Dermis blood vessel endothelial cell (primary cell): Measurements from ENCODE around the gene LPCAT4. TPM values are rescaled to one million over a fixed set of nuclear protein-coding genes. Genes with fewer than 3 reads are reported as not detected.
"Not testable (repeated sequence)": the region's sequence is repeated elsewhere in the genome, so short reads cannot be mapped to it uniquely, and the experiment has no call there.

Experiments used
- DNase-seq: peaks from one replicate; pipeline ENCODE4 v3.0.0; 2010
- total RNA-seq: library from RNA; depleted of rRNA; stranded (reverse); fragments of >200 nt; gene quantifications from 2 replicates; pipeline ENCODE4 v1.2.3, GENCODE V29; 2014

Gene LPCAT4
- total RNA-seq, 1 donor from 2014 or later, result 9.5 TPM

GRCh38 chr15:34362047-34362773, 4.8 kb downstream of the LPCAT4 start:
- no peak for DNase-seq

- no peak for DNase-seq
Measured at GRCh38 chr15:34361278-34361677, 5.7 kb downstream of the LPCAT4 start.

- no peak for DNase-seq
Measured at GRCh38 chr15:34360298-34360697, 6.7 kb downstream of the LPCAT4 start.

GRCh38 chr15:34359416-34359815, 7.6 kb downstream of the LPCAT4 start:
- DNase-seq, result no peak

GRCh38 chr15:34358948-34359347, 8.0 kb downstream of the LPCAT4 start:
- DNase-seq, result no peak

- DNase-seq, result peak; percentile 21
Measured at GRCh38 chr15:34358367-34358766, 8.6 kb downstream of the LPCAT4 start.

- DNase-seq, result no peak
Measured at GRCh38 chr15:34357653-34358052, 9.3 kb downstream of the LPCAT4 start.

- DNase-seq, result no peak
Measured at GRCh38 chr15:34355241-34355640, 11.8 kb downstream of the LPCAT4 start.

- no peak for DNase-seq
Measured at GRCh38 chr15:34354286-34354685, 12.7 kb downstream of the LPCAT4 start.

- DNase-seq, result no peak
Measured at GRCh38 chr15:34353627-34354026, 13.4 kb downstream of the LPCAT4 start.

- DNase-seq, result not testable (repeated sequence)
Measured at GRCh38 chr15:34352996-34353395, 14.0 kb downstream of the LPCAT4 start.

- DNase-seq, result no peak
Measured at GRCh38 chr15:34349769-34350168, 17.2 kb downstream of the LPCAT4 start.

- DNase-seq, result no peak
Measured at GRCh38 chr15:34348735-34349300, 18.2 kb downstream of the LPCAT4 start.

- no peak for DNase-seq
Measured at GRCh38 chr15:34347951-34348638, 18.9 kb downstream of the LPCAT4 start.

- DNase-seq, result peak; percentile 96
Measured at GRCh38 chr15:34342737-34343575, 24.0 kb downstream of the LPCAT4 start, which contains the start of the genes NOP10 and NUTM1. NOP10 (minus strand) TSS chr15:34343136; CDS start chr15:34343073, 63 bp downstream. NUTM1 (plus strand) TSS chr15:34343315; CDS start chr15:34343697, 382 bp downstream.

GRCh38 chr15:34342213-34342736, 24.7 kb downstream of the LPCAT4 start:
- DNase-seq, result peak; percentile 18

- DNase-seq, result no peak
Measured at GRCh38 chr15:34341381-34342212, 25.4 kb downstream of the LPCAT4 start.

- DNase-seq, result no peak
Measured at GRCh38 chr15:34339946-34340345, 27.1 kb downstream of the LPCAT4 start.

GRCh38 chr15:34338347-34338746, 28.6 kb downstream of the LPCAT4 start:
- DNase-seq, result no peak

- peak; percentile 92 for DNase-seq
Measured at GRCh38 chr15:34337557-34338306, 29.3 kb downstream of the LPCAT4 start, which contains the start of gene SLC12A6. SLC12A6 (minus strand) TSS chr15:34337781; CDS start chr15:34336680, 1,101 bp downstream.
